PFSK-1 (cell line): ENCODE results near the gene DHFR2.

Experiments used
- FOXP2 ChIP-seq: optimal IDR thresholded peaks from 2 replicates; pipeline ENCODE3; 2011; ENCODE audit warnings: borderline replicate concordance, control low read depth, inconsistent platforms; ENCODE audit not compliant: insufficient read depth; ENCODE audit errors: extremely low read length, extremely low read depth
- POLR2AphosphoS5 ChIP-seq: IDR thresholded peaks from 2 replicates; pipeline ENCODE4 v1.6.1; 2012; ENCODE audit warnings: low read depth, mild to moderate bottlenecking, control low read depth, low read length, moderate library complexity
- TAF1 ChIP-seq: IDR thresholded peaks from 2 replicates; pipeline ENCODE4 v1.6.1; 2012; ENCODE audit warnings: low read length, control low read depth, borderline replicate concordance; ENCODE audit not compliant: insufficient read depth
- TF ChIP-seq, protein P1 (sequence below), 2 experiments: IDR thresholded peaks; 2 replicates each; pipeline versions ENCODE4 v1.6.1 to v1.8.0; 2011 to 2012; ENCODE audit warnings: low read depth in 2 of 2, low read length in 2 of 2, control low read depth in 1 of 2, inconsistent platforms in 1 of 2, mild to moderate bottlenecking in 1 of 2, moderate library complexity in 1 of 2; ENCODE audit not compliant: insufficient read depth in 1 of 2

DNA sequence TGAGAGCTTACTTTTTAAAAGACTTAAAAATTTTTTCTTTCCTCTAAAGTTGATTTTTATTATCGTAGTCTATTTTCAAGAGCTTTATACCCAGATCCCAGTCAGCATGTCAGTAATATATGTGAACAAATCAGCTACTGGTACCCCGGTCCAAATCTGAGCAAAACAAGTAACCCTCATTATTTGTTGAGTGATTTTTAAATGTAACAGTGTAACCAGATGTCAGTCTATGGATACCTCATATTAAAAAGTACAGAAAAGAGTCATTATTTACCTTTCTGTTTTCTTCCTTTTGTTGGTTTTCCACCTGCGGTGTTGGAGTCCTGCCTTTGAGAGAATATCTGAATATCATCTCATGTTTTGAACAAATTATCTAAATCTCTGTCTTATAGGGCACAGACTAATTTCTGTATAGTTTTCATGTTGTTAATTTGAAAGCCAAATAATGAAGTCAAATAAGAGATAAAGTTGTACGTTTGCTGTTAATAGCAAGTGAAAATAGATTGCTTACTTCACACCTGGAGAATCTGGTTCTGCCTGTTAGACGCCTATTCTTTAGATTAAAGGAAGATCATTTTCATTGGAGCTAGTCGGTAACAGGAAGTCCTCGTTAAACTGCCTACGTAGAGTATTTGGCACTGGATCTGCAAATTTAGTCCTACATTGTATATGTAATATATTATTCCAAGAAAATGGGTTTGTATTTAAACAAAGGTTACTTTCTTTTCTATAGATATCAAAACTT, 34.5 kb downstream of the DHFR2 start, which contains the start of gene STX19:
- TF ChIP-seq POLR2AphosphoS5 (no peak), TAF1 (no peak), FOXP2 (no peak)
- TF ChIP-seq, protein P1, sequence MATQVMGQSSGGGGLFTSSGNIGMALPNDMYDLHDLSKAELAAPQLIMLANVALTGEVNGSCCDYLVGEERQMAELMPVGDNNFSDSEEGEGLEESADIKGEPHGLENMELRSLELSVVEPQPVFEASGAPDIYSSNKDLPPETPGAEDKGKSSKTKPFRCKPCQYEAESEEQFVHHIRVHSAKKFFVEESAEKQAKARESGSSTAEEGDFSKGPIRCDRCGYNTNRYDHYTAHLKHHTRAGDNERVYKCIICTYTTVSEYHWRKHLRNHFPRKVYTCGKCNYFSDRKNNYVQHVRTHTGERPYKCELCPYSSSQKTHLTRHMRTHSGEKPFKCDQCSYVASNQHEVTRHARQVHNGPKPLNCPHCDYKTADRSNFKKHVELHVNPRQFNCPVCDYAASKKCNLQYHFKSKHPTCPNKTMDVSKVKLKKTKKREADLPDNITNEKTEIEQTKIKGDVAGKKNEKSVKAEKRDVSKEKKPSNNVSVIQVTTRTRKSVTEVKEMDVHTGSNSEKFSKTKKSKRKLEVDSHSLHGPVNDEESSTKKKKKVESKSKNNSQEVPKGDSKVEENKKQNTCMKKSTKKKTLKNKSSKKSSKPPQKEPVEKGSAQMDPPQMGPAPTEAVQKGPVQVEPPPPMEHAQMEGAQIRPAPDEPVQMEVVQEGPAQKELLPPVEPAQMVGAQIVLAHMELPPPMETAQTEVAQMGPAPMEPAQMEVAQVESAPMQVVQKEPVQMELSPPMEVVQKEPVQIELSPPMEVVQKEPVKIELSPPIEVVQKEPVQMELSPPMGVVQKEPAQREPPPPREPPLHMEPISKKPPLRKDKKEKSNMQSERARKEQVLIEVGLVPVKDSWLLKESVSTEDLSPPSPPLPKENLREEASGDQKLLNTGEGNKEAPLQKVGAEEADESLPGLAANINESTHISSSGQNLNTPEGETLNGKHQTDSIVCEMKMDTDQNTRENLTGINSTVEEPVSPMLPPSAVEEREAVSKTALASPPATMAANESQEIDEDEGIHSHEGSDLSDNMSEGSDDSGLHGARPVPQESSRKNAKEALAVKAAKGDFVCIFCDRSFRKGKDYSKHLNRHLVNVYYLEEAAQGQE (IDR thresholded peaks at IDR 0.05; ENCODE audit: insufficient read depth in 1 of 2, low read depth in 2 of 2, low read length in 2 of 2) = no peak
